Measurements from ENCODE around the gene CRYGS. TPM values are rescaled to one million over a fixed set of nuclear protein-coding genes. Genes with fewer than 3 reads are reported as not detected.

Gene CRYGS
- total RNA-seq, 1 experiment from 2014 or later = 4.3 TPM

- H3K4me2 ChIP-seq (ENCODE audit: low read length) = no peak overlapping the region
- TF ChIP-seq CEBPB (IDR thresholded peaks at IDR 0.05; ENCODE audit: low read depth) = no peak
- TF ChIP-seq TCF7L2 (IDR thresholded peaks at IDR 0.05; ENCODE audit: borderline replicate concordance, extremely low read depth, insufficient read depth, insufficient read length) = no peak
- no peak for TF ChIP-seq JUND (IDR thresholded peaks at IDR 0.05)
- TF ChIP-seq EZH2 (IDR thresholded peaks at IDR 0.05) = no peak
- no peak for TF ChIP-seq EGR1 (IDR thresholded peaks at IDR 0.05; ENCODE audit: low read depth)
- TF ChIP-seq ZFX (IDR thresholded peaks at IDR 0.05) = no peak
- no peak for TF ChIP-seq POLR2A (IDR thresholded peaks at IDR 0.05; ENCODE audit: borderline replicate concordance, extremely low read depth, insufficient read depth, insufficient read length)
- no peak for TF ChIP-seq CBX3 (IDR thresholded peaks at IDR 0.05; ENCODE audit: low read depth)
- no peak for TF ChIP-seq YY1 (IDR thresholded peaks at IDR 0.05; ENCODE audit: extremely low read depth, insufficient replicate concordance, low read depth, low read length)
- TF ChIP-seq, protein P1, sequence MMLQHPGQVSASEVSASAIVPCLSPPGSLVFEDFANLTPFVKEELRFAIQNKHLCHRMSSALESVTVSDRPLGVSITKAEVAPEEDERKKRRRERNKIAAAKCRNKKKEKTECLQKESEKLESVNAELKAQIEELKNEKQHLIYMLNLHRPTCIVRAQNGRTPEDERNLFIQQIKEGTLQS (IDR thresholded peaks at IDR 0.05) = no peak
- TF ChIP-seq FOSL1 (IDR thresholded peaks at IDR 0.05; ENCODE audit: low read depth) = no peak
- TF ChIP-seq, protein P2, sequence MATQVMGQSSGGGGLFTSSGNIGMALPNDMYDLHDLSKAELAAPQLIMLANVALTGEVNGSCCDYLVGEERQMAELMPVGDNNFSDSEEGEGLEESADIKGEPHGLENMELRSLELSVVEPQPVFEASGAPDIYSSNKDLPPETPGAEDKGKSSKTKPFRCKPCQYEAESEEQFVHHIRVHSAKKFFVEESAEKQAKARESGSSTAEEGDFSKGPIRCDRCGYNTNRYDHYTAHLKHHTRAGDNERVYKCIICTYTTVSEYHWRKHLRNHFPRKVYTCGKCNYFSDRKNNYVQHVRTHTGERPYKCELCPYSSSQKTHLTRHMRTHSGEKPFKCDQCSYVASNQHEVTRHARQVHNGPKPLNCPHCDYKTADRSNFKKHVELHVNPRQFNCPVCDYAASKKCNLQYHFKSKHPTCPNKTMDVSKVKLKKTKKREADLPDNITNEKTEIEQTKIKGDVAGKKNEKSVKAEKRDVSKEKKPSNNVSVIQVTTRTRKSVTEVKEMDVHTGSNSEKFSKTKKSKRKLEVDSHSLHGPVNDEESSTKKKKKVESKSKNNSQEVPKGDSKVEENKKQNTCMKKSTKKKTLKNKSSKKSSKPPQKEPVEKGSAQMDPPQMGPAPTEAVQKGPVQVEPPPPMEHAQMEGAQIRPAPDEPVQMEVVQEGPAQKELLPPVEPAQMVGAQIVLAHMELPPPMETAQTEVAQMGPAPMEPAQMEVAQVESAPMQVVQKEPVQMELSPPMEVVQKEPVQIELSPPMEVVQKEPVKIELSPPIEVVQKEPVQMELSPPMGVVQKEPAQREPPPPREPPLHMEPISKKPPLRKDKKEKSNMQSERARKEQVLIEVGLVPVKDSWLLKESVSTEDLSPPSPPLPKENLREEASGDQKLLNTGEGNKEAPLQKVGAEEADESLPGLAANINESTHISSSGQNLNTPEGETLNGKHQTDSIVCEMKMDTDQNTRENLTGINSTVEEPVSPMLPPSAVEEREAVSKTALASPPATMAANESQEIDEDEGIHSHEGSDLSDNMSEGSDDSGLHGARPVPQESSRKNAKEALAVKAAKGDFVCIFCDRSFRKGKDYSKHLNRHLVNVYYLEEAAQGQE (IDR thresholded peaks at IDR 0.05; ENCODE audit: low read depth) = no peak
- no peak for TF ChIP-seq SP1 (IDR thresholded peaks at IDR 0.05; ENCODE audit: low read depth)
- H3K9me3 ChIP-seq (ENCODE audit: control insufficient read depth in 1 of 2, insufficient read depth in 1 of 2, low read depth in 1 of 2, low read length in 2 of 2) = no peaks in the 10 kb centered on the region
- H3K79me2 ChIP-seq (ENCODE audit: insufficient read depth, low read length) = no peaks in the 10 kb centered on the region
- H4K20me1 ChIP-seq (ENCODE audit: insufficient read depth) = no peaks in the 10 kb centered on the region
- no peak for ATAC-seq
- intact Hi-C loops (cut with micrococcal nuclease) = no loop called here
- BruUV-seq (replicated peaks) = no TSS peak
- no peaks in the 10 kb centered on the region for H3K4me1 ChIP-seq (ENCODE audit: control insufficient read depth in 1 of 2, insufficient read depth in 2 of 2, low read length in 2 of 2)
- H2AFZ ChIP-seq (ENCODE audit: low read depth, low read length, poor library complexity, severe bottlenecking) = no peak overlapping the region
- POLR2A ChIA-PET = no interaction called here
- H3K9ac ChIP-seq (ENCODE audit: low read length) = no peak overlapping the region
- H3K27me3 ChIP-seq (ENCODE audit: insufficient read depth, low read length) = peaks cover 44% of the 10 kb centered on the region; the same call in 1 of the 2 replicates
- RAD21 ChIA-PET (ENCODE audit: low non-redundant PET in 1 of 2, low total read pairs in 2 of 2, uncharacterized antibody in 2 of 2, unreplicated experiment in 2 of 2) = no interaction called here
- H3K4me3 ChIP-seq (replicated peaks in 1 of 2; ENCODE audit: low read depth in 1 of 2, low read length in 2 of 2) = no peak overlapping the region
- no peaks in the 10 kb centered on the region for H3K36me3 ChIP-seq (ENCODE audit: control insufficient read depth in 1 of 2, insufficient read depth in 2 of 2, low read length in 2 of 2)
- no peak overlapping the region for H3K27ac ChIP-seq (ENCODE audit: low read depth, low read length)
- no peak for DNase-seq (ENCODE audit: low read depth, low spot score)
- CTCF ChIA-PET = no interaction called here
- no peaks in the 10 kb centered on the region for H3K9me2 ChIP-seq (ENCODE audit: insufficient read depth)
Measured at GRCh38 chr3:186515125-186515524, 29.1 kb downstream of the CRYGS start.

All from HCT116 (cell line).